HG02610 (cell line): ENCODE measurements around the gene SPPL2A.

Experiments
- ATAC-seq: cut with Tn5 transposase; IDR thresholded peaks from one replicate; pipeline ENCODE4 v1.9.1; 2021; ENCODE audit warnings: mild to moderate bottlenecking, moderate library complexity; ENCODE audit not compliant: unreplicated experiment

The SPPL2A gene

GRCh38 chr15:50774450-50774849 lies 8.9 kb upstream of the SPPL2A start:
- no peak for ATAC-seq

- no peak for ATAC-seq
These were observed 7.9 kb upstream of the SPPL2A start for GRCh38 chr15:50773389-50773788.

- ATAC-seq: no peak
These were observed 1.9 kb upstream of the SPPL2A start for GRCh38 chr15:50767332-50767861.

- no peak for ATAC-seq
These were observed 878 bp downstream of the SPPL2A start for GRCh38 chr15:50764461-50765194.

GRCh38 chr15:50758712-50759205 lies 6.7 kb downstream of the SPPL2A start:
- no peak for ATAC-seq

GRCh38 chr15:50753463-50753862 lies 12.0 kb downstream of the SPPL2A start:
- ATAC-seq: no peak

- no peak for ATAC-seq
These were observed 14.1 kb downstream of the SPPL2A start for GRCh38 chr15:50751394-50751793.

- no peak for ATAC-seq
These were observed 15.2 kb downstream of the SPPL2A start for GRCh38 chr15:50750227-50750705.

- no peak for ATAC-seq
These were observed 18.0 kb downstream of the SPPL2A start for GRCh38 chr15:50747523-50747922.

- no peak for ATAC-seq
These were observed 20.9 kb downstream of the SPPL2A start for GRCh38 chr15:50744601-50745000.

- no peak for ATAC-seq
These were observed 24.6 kb downstream of the SPPL2A start for GRCh38 chr15:50740955-50741354.

GRCh38 chr15:50736823-50737222 lies 28.7 kb downstream of the SPPL2A start:
- ATAC-seq: no peak

- ATAC-seq: no peak
These were observed 30.4 kb downstream of the SPPL2A start for GRCh38 chr15:50735156-50735555.

GRCh38 chr15:50726315-50726714 lies 39.2 kb downstream of the SPPL2A start:
- ATAC-seq: no peak

- no peak for ATAC-seq
These were observed 46.8 kb downstream of the SPPL2A start for GRCh38 chr15:50718700-50719125.

GRCh38 chr15:50712018-50712417 lies 53.5 kb downstream of the SPPL2A start:
- no peak for ATAC-seq

- no peak for ATAC-seq
These were observed 54.9 kb downstream of the SPPL2A start for GRCh38 chr15:50710585-50710984.

- ATAC-seq: no peak
These were observed 57.6 kb downstream of the SPPL2A start for GRCh38 chr15:50707878-50708427.

- no peak for ATAC-seq
These were observed 62.7 kb downstream of the SPPL2A start for GRCh38 chr15:50702762-50703334.

- ATAC-seq: no peak
These were observed 67.4 kb downstream of the SPPL2A start for GRCh38 chr15:50698101-50698500.

- no peak for ATAC-seq
These were observed 68.3 kb downstream of the SPPL2A start for GRCh38 chr15:50697109-50697797.
